LHCN-M2 (cell line): Measurements from ENCODE around the gene CUEDC1. TPM values are rescaled to one million over a fixed set of nuclear protein-coding genes. Genes with fewer than 3 reads are reported as not detected.
"Not testable (repeated sequence)": the region's sequence is repeated elsewhere in the genome, so short reads cannot be mapped to it uniquely, and the experiment has no call there.

Source experiments
- DNase-seq: peaks from one replicate; pipeline ENCODE4 v3.0.0-alpha.2; 2012; ENCODE audit warnings: low read depth
- total RNA-seq: library from RNA; depleted of rRNA; stranded (reverse); fragments of >200 nt; gene quantifications from 2 replicates; pipeline ENCODE4 v1.2.3, GENCODE V29; 2014

CUEDC1 gene
- total RNA-seq, 1 experiment from 2014 or later = 29.6 TPM

GRCh38 chr17:57861790-57862693 is 93.2 kb downstream of the CUEDC1 start:
- DNase-seq = no peak

DNA sequence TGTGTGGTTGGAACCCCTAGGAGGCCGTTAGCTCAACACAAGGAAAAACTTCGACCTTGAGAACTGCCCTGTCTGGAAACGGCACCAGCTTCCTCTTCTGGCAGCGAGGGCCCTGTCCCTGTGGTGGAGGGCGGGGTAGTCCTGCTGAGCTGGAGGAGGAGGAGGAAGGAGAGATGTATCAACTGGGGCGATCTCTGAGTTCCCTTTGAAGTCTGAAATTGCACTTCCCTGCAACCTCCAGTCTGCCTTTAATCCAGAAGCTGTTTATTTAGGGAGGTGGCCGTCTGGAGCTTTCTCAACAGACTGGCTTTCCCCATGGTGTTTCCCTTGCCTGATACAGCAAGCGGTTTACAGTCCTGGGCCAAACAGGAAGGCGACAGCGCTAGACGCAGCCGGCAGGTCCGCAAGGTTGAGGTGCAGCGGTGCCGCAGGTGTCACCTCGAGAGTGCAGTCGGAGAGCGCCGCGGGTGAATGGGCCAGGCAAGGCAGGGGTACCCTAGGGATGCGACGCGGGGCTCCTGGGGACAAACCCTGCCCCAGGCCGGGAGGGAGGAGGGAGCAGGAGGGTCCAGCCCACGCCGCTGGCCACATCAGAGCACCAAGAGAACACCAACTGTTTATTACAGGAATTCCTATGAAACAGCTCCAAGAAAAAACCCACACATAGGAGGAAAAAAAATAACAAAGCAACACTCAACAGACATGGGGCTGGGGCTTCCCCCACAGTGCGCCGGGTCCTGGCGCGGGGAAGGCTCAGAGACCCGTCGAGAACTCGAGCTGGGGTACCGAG is 94.0 kb downstream of the CUEDC1 start:
- DNase-seq = no peak

DNA sequence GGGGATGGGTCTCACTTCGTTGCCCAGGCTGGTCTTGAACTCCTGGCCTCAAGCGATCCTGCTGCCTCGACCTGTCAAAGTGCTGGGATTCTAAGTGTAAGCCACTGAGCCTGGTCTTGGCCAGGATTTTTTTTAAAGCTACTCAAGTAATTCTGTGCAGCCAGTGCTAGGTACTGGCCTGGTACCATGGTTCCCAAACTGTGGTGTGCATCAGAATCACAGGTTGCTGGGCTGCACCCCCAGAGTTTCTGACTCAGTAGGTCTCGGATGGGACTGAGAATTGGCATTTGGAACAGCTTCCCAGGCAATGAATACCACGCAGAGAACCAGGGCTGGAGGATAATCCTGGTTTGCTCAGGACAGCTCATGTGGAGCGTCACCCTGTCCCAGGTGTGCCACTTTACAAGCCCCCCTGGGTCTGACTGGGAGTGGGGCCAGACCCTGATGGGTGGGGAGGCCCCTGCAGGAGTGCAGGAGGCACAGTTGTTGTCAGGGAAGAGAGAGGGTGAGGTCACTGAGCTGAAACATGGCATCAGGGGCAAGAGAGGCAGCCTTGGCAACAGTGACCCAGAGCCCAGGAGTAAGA is 94.7 kb downstream of the CUEDC1 start:
- no peak for DNase-seq

- no peak for DNase-seq
Measured at GRCh38 chr17:57859601-57860413, 95.4 kb downstream of the CUEDC1 start.

DNA sequence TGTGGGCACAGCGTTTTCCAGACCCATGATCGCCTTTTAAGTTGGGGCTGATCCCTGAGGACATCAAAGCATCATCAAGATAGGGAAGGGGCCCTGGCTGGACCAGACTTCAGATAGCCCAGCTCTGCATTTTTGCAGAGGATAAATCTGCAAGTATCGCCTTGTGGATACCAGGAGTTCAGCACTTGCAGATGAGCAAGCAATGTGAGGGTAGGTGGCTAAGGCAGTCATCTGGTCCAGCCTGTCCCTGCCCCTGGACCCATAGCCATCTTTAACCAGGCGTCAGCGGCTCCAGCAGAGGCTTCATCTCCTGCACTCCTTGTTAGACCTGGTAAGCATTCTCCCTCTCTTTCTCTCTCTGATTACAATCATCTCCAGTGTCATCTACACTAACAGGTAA is 96.4 kb downstream of the CUEDC1 start:
- DNase-seq = no peak

DNA sequence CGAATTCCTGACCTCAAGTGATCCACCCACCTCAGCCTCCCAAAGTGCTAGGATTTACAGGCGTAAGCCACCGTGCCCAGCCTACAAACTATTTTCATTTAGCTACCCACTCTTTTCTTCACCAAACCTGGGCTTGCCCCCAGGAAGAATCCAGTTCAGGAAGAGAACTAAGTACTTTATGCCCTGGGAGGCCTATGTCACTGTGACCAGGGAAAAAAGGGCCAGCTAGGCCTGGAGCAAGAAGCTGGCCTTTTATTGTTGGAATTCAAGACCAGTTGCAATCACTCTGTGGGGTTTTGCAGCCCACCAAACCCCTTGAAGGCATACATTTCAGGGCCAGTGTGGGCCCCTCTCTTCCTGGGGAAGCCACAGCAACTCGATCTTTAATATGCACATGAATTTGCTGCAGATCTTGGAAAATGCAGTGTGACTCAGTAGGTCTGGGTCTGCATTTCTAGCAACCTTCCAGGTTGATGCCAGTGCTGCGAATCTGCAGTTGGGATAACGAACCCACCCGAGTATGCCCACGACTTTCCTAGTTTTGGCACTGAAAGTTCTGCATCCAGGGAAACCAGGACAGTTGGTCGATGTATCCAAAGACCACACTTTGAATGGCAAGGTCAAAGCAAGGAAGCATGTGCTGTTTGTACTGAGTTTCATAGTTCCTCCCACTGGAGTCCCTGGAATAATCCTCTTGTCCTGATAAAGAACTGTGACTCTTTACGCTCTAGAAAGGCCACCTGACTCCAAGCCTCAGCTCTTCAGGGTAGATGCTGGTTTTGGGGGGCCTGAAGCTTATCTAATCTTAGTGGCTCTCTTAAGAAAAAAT is 98.2 kb downstream of the CUEDC1 start:
- DNase-seq = no peak

DNA sequence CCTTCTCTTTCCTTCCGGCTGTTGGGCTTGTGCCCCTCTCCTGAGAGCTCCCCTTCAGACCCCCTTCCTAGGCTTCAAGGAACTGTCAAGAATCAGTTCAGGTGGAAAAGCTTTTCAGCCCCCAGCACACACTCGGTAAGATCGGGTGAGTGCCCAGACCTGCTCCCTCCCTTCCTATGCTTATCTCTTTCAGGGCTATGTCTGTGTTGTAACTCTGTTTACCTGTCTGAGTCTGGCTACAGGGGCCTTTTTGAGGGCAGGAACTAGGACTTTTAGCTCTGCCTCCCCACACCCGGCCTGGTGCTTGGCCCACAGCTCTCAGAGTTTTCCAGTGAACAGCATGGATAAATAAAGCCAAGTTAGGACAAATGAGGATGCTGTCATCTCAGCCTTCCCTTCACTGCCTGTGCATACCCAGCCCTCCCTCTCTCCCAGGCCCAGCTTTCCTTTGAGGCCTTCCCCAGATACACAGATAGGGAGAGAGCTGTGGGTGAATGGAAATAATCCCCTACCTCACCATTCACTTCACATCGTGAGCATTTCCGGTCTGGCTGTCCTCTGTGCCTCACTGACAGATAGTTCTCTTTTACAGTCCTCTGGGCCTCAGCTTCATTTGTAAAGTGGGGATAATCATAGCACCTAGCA is 99.7 kb downstream of the CUEDC1 start:
- DNase-seq = no peak

DNA sequence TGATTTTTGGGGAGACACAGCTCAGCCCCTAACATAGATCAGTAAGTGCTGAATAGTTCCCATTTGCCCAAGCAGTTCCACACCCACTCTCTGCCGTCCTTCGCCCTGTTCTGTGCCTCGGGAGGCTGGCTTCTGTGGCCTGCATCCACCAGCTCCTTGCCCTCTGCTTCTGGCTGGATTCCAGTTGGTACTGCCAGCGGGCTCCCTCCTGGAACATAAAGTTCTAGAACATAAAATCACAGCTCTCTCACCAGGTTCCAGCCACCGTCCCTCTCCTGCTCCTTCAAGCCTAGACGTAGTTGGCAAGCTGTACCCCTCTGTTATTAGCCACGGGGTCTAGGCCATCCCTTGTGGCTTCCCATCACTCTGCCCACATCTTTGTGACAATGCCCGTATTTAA is 101.5 kb downstream of the CUEDC1 start:
- DNase-seq = no peak

DNA sequence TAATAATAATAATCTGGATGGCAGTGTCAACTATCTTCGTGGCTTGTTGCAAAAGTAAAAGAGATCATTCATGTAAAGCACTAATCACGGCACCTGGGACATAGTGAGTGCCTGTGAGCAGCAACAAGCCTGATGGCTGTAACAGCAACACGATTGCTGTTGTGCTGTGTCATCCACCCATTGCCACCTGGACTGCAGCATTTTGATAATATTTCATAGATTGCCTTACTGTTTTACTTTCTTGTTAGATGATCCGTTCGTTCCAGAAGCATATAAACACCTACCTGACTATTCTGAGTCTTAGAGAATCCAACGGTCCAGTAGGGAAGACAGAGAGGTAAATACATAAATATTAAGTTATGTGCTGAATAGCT is 102.3 kb downstream of the CUEDC1 start:
- DNase-seq = no peak

GRCh38 chr17:57852092-57852954 is 102.9 kb downstream of the CUEDC1 start:
- no peak for DNase-seq

GRCh38 chr17:57849874-57850754 is 105.1 kb downstream of the CUEDC1 start, which contains the start of gene MRPS23:
TSS of gene MRPS23 (minus strand) at chr17:57850044. CDS start at chr17:57850010, 34 bp downstream.
- peak; percentile 98 for DNase-seq

DNA sequence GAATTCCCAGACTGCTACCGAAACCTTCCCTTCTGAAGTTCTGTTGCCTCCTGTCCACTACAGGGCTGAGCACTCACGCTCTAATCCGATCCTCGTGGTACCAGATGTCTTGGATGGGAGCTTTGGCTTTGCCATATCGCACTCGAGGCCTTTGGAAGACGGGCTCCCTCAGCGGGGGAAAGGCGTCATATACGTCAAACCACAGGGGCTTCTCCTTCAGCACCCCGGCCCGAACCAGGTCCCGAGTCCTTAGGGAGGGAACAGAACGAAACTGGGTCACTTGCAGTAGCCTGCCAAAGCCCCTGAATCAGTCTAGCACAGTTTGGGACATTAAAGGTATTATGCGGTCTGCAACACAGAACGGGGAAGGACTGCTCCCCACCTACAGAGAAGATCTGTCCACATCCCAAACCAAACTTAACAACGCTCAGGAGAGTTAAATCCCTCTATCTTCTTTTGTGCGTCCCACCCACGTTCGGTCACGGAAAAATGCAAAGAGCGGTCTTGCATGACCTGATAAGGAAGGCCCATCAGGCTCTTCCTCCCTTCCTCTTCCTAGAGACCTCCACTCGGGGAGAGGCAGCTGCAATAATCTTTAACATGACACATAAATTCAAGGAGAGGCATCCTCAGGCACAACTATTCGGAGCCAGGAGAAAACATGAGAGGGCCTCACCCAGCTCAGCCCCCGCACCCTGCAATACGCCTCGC is 105.9 kb downstream of the CUEDC1 start:
- no peak for DNase-seq

- not testable (repeated sequence) for DNase-seq
Measured at GRCh38 chr17:57846056-57846945, 108.9 kb downstream of the CUEDC1 start.

GRCh38 chr17:57842280-57842679 is 112.9 kb downstream of the CUEDC1 start:
- no peak for DNase-seq

DNA sequence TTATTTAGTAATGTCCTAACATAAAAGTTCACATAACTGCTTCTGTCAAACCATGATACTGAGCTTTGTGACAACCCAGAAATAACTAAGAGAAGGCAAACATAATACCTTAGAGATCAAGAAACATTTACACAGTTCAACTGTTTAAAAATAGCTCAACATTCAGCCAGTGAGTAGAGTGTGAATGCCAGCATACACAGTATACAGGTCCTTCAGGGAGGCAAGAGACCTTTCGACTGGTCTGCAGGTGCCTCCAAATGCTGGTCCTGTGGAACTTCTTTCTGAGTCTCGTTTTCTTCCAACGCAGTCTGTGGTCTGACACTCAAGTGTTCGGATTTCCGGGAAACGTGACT is 115.7 kb downstream of the CUEDC1 start:
- DNase-seq = no peak

GRCh38 chr17:57838857-57839570 is 116.2 kb downstream of the CUEDC1 start:
- no peak for DNase-seq
